A549 (cell line): ENCODE results near the gene SMIM9. TPM values are rescaled to one million over a fixed set of nuclear protein-coding genes. Genes with fewer than 3 reads are reported as not detected.
"Not testable (repeated sequence)": the region's sequence is repeated elsewhere in the genome, so short reads cannot be mapped to it uniquely, and the experiment has no call there.

ENCODE experiments used
- ATAC-seq, 2 experiments: fragments of 200-7000 bp in 1 of 2; fragments of >200 bp in 1 of 2; cut with Nextera tagmentation in 1 of 2; cut with Tn5 transposase in 1 of 2; 3 replicates each; pipeline versions ENCODE4 v1.8.0 to v1.9.1; 2018 to 2020; ENCODE audit warnings: mild to moderate bottlenecking in 1 of 2, moderate library complexity in 1 of 2
- CTCF ChIA-PET: fragments of 300-600 bp; sonication (Branson Sonifier 250); formaldehyde crosslinking; extraction: SDS; loops from one replicate; lab custom pipeline; 2021; ENCODE audit warnings: antibody characterized with exemption, inconsistent platforms; lab: Yijun Ruan, JAX
- POLR2A ChIA-PET: fragments of 350-600 bp; formaldehyde crosslinking; extraction: SDS; loops from one replicate; lab custom pipeline; 2021; ENCODE audit warnings: antibody characterized with exemption, inconsistent platforms; lab: Yijun Ruan, JAX
- DNase-seq, 2 experiments: peaks; one replicate each; pipeline versions ENCODE4 v3.0.0 to v3.0.0-alpha.2; 2011 to 2016; ENCODE audit warnings: low read depth in 1 of 2, low spot score in 1 of 2
- FAIRE-seq: peaks from 2 replicates; lab custom pipeline; 2011; peaks lifted over from hg19 to GRCh38; lab: Jason Lieb, UNC
- H3K27ac ChIP-seq, 2 experiments: fragments of >200 bp; sonication (Bioruptor Twin); formaldehyde crosslinking; 3 replicates each; pipeline ENCODE4 v1.5.1; 2016 to 2017
- H3K4me1 ChIP-seq: fragments of >200 bp; sonication (Bioruptor Twin); formaldehyde crosslinking; 3 replicates; pipeline ENCODE4 v1.6.1; 2016
- H3K4me2 ChIP-seq: fragments of >200 bp; sonication (Bioruptor Twin); formaldehyde crosslinking; 3 replicates; pipeline ENCODE4 v1.6.1; 2016
- H3K4me3 ChIP-seq: fragments of >200 bp; sonication (Bioruptor Twin); formaldehyde crosslinking; 3 replicates; pipeline ENCODE4 v1.5.1; 2016
- H3K9me3 ChIP-seq: fragments of >200 bp; sonication (Bioruptor Twin); formaldehyde crosslinking; 3 replicates; pipeline ENCODE4 v1.6.1; 2016
- ATOH8 ChIP-seq: fragments of 250-450 bp; sonication (Bioruptor Pico); IDR thresholded peaks from 2 replicates; pipeline ENCODE4 v1.5.0; 2020; ENCODE audit warnings: low read depth, mild to moderate bottlenecking, moderate library complexity
- CBX8 ChIP-seq: fragments of 200-600 bp; sonication (generic); IDR thresholded peaks from 2 replicates; pipeline ENCODE4 v1.6.1; 2016
- CHD4 ChIP-seq: fragments of 200-600 bp; sonication (generic); IDR thresholded peaks from 2 replicates; pipeline ENCODE4 v1.6.1; 2016; ENCODE audit warnings: antibody characterized with exemption, mild to moderate bottlenecking, borderline replicate concordance
- CTCF ChIP-seq: fragments of >200 bp; sonication (Bioruptor Twin); formaldehyde crosslinking; IDR thresholded peaks from 3 replicates; pipeline ENCODE4 v1.5.1; 2016
- E2F6 ChIP-seq: IDR thresholded peaks from 2 replicates; pipeline ENCODE4 v1.6.1; 2012; ENCODE audit warnings: low read depth, borderline replicate concordance
- EHF ChIP-seq: fragments of 250-450 bp; sonication (Bioruptor Pico); IDR thresholded peaks from 2 replicates; pipeline ENCODE4 v1.5.0; 2020; ENCODE audit warnings: mild to moderate bottlenecking
- ESRRA ChIP-seq: fragments of 150-350 bp; IDR thresholded peaks from 2 replicates; pipeline ENCODE4 v1.6.1; 2014; ENCODE audit warnings: mild to moderate bottlenecking, low read length, borderline replicate concordance
- FOSB ChIP-seq: fragments of 250-450 bp; sonication (Bioruptor Pico); IDR thresholded peaks from 2 replicates; pipeline ENCODE4 v1.5.0; 2020; ENCODE audit warnings: mild to moderate bottlenecking, moderate library complexity
- FOSL2 ChIP-seq, 2 experiments: fragments of 450-650 bp in 1 of 2; fragments of >200 bp in 1 of 2; sonication (Bioruptor Twin) in 1 of 2; formaldehyde crosslinking; IDR thresholded peaks; 2 replicates each; pipeline versions ENCODE4 v1.5.0 to v1.6.1; 2016 to 2020; ENCODE audit warnings: mild to moderate bottlenecking in 1 of 2, moderate library complexity in 1 of 2
- GATA3 ChIP-seq: IDR thresholded peaks from 2 replicates; pipeline ENCODE4 v1.6.1; 2012; ENCODE audit warnings: borderline replicate concordance
- MAFK ChIP-seq: fragments of 450-650 bp; IDR thresholded peaks from 2 replicates; pipeline ENCODE4 v1.6.1; 2014; ENCODE audit not compliant: partially characterized antibody
- NR3C1 ChIP-seq: fragments of >200 bp; sonication (Bioruptor Twin); formaldehyde crosslinking; IDR thresholded peaks from 3 replicates; pipeline ENCODE4 v1.6.1; 2017
- RFX5 ChIP-seq: fragments of 450-650 bp; IDR thresholded peaks from 2 replicates; pipeline ENCODE4 v1.7.1; 2014; ENCODE audit warnings: antibody characterized with exemption, mild to moderate bottlenecking, moderate library complexity
- TP53 ChIP-seq: fragments of 250-450 bp; sonication (Bioruptor Pico); IDR thresholded peaks from 2 replicates; pipeline ENCODE4 v1.5.0; 2021; ENCODE audit warnings: mild to moderate bottlenecking, moderate library complexity
- ZSCAN20 ChIP-seq: fragments of 250-450 bp; sonication (Bioruptor Pico); IDR thresholded peaks from 2 replicates; pipeline ENCODE4 v1.8.0; 2022; ENCODE audit warnings: mild to moderate bottlenecking, moderate library complexity
- WGBS: methylation state at CpG from one replicate; pipeline ENCODE4 v1.1.6; 2017; ENCODE audit errors: missing lambda C conversion rate; 5-methylcytosine and 5-hydroxymethylcytosine counted together
- polyA minus RNA-seq: library from RNA; depleted of rRNA, polyadenylated mRNA; stranded (reverse); fragments of >200 nt; gene quantifications from 2 replicates; pipeline ENCODE4 v1.2.3, GENCODE V29; 2011; rRNA and poly(A)+ RNA removed
- polyA plus RNA-seq, 4 experiments: library from polyadenylated mRNA; depleted of rRNA in 3 of 4; stranded (reverse); fragments of >200 nt; fragmentation: RNase III in 1 of 4; extraction: RNeasy Plus Mini Kit Qiagen cat#74134 plus additional on column Dnase treatment in 1 of 4; gene quantifications; 2 replicates in 3 of 4; 3 replicates in 1 of 4; pipeline ENCODE4 v1.2.3, GENCODE V29; 2011 to 2017
- TF ChIP-seq, protein P1 (sequence below): fragments of 450-650 bp; IDR thresholded peaks from 2 replicates; pipeline ENCODE4 v1.6.1; 2014; ENCODE audit warnings: antibody characterized with exemption
- TF ChIP-seq, protein P2 (sequence below): fragments of >200 bp; sonication (Bioruptor Twin); formaldehyde crosslinking; IDR thresholded peaks from 3 replicates; pipeline ENCODE4 v1.6.1; 2016

SMIM9 gene
- not detected in 2 replicates for polyA plus RNA-seq (2011; rRNA removed)
- polyA plus RNA-seq (2012; cell fraction: cytosol; rRNA removed) = not detected in 2 replicates
- not detected in 2 replicates for polyA plus RNA-seq (2012; cell fraction: nucleus; rRNA removed)
- polyA plus RNA-seq (2017; fragmentation: RNase III; extraction: RNeasy Plus Mini Kit Qiagen cat#74134 plus additional on column Dnase treatment) = not detected in 3 replicates
- polyA minus RNA-seq = not detected in 2 replicates

DNA sequence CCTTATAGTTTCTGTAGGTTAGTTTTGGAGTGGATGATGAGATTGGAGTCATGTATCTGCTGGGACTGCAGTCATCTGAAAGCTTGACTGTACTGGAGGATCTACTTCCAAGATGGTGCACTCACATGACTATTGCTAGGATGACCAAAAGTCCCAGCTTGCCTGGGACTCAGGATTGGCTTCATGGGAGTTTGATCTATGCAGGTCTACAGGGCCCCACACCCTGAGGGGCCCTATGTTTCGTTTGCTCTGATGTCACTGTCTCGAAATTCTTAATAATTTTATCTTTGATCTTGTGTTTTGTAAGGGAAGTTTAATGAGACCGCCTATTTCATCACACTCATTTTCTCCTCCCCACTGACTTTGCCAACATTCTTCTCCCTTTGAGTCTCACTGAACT is at the start of gene SMIM9:
Gene SMIM9, minus strand, starts transcription at position 101 of the 400 bp plus-strand sequence. CDS start 3,806 bp downstream, outside the sequence.
- DNase-seq = no peak
- H3K4me1 ChIP-seq = no peaks in the 10 kb centered on the region
- no peak within 1 kb of the TSS for H3K4me2 ChIP-seq
- WGBS = 66% methylated on average over 3 of the region's 3 CpGs
- ChIA-PET POLR2A (no interaction called here), CTCF (interaction anchor here (1.0 to 1.4 kb wide), 3 partner anchors 11 to 86 kb away, joined by 4 read pairs; no protein-coding TSS in a partner anchor)
- no peaks in the 10 kb centered on the region for H3K9me3 ChIP-seq
- no peak within 1 kb of the TSS for H3K27ac ChIP-seq
- no peak within 1 kb of the TSS for H3K4me3 ChIP-seq
- no peak for FAIRE-seq
- no peak for ATAC-seq
- TF ChIP-seq ATOH8 (CRISPR knock-in tag) = no peak
- TF ChIP-seq ZSCAN20 = no peak
- no peak for TF ChIP-seq GATA3
- TF ChIP-seq FOSL2 (IDR thresholded peaks at IDR 0.05) = no peak
- TF ChIP-seq FOSL2 (CRISPR knock-in tag; IDR thresholded peaks at IDR 0.05) = no peak
- no peak for TF ChIP-seq CHD4
- no peak for TF ChIP-seq E2F6
- TF ChIP-seq FOSB (CRISPR knock-in tag) = no peak
- TF ChIP-seq, protein P1, sequence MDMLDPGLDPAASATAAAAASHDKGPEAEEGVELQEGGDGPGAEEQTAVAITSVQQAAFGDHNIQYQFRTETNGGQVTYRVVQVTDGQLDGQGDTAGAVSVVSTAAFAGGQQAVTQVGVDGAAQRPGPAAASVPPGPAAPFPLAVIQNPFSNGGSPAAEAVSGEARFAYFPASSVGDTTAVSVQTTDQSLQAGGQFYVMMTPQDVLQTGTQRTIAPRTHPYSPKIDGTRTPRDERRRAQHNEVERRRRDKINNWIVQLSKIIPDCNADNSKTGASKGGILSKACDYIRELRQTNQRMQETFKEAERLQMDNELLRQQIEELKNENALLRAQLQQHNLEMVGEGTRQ = no peak
- TF ChIP-seq TP53 = no peak
- TF ChIP-seq, protein P2, sequence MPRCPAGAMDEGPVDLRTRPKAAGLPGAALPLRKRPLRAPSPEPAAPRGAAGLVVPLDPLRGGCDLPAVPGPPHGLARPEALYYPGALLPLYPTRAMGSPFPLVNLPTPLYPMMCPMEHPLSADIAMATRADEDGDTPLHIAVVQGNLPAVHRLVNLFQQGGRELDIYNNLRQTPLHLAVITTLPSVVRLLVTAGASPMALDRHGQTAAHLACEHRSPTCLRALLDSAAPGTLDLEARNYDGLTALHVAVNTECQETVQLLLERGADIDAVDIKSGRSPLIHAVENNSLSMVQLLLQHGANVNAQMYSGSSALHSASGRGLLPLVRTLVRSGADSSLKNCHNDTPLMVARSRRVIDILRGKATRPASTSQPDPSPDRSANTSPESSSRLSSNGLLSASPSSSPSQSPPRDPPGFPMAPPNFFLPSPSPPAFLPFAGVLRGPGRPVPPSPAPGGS = no peak

- POLR2A ChIA-PET, H3K4me3 ChIP-seq, DNase-seq, CTCF ChIA-PET, H3K27ac ChIP-seq, H3K9me3 ChIP-seq, H3K4me1 ChIP-seq, H3K4me2 ChIP-seq, ATAC-seq, FAIRE-seq: not testable (repeated sequence)
- WGBS = no CpG with 5 or more reads among the region's 8 CpGs
These were observed 49.6 kb upstream of the SMIM9 start for GRCh38 chrX:154884069-154884468.

- no peak overlapping the region for H3K27ac ChIP-seq
- H3K4me2 ChIP-seq = no peak overlapping the region
- peaks cover 6% of the 10 kb centered on the region; the same call in 1 of the 3 replicates for H3K4me1 ChIP-seq
- POLR2A ChIA-PET = no interaction called here
- DNase-seq = no peak
- FAIRE-seq = no peak
- CTCF ChIA-PET = no interaction called here
- WGBS = 51% methylated on average over 2 of the region's 2 CpGs
- TF ChIP-seq EHF (CRISPR knock-in tag) (no peak), MAFK (no peak), NR3C1 (no peak), CTCF (no peak), ATOH8 (CRISPR knock-in tag) (no peak), CBX8 (no peak), FOSL2 (IDR thresholded peaks at IDR 0.05) (no peak), FOSL2 (CRISPR knock-in tag; IDR thresholded peaks at IDR 0.05) (no peak), ESRRA (no peak), RFX5 (no peak)
- no peak for ATAC-seq
- H3K9me3 ChIP-seq = no peaks in the 10 kb centered on the region; the same call in 2 of the 3 replicates
- H3K4me3 ChIP-seq = no peak overlapping the region
These were observed 38.9 kb upstream of the SMIM9 start for GRCh38 chrX:154873329-154873728.

GRCh38 chrX:154868522-154868921 is 34.1 kb upstream of the SMIM9 start:
- not testable (repeated sequence) for ATAC-seq, H3K4me3 ChIP-seq

More at GRCh38 chrX:154868522-154868921, 34.1 kb upstream of the SMIM9 start:
- CTCF ChIA-PET, DNase-seq, H3K4me2 ChIP-seq, FAIRE-seq, H3K27ac ChIP-seq, H3K9me3 ChIP-seq, H3K4me1 ChIP-seq, POLR2A ChIA-PET: not testable (repeated sequence)
